WTC11 (cell line): Measurements from ENCODE around the gene TFF2.

Experiments
- CREB1 ChIP-seq: sonication (generic); formaldehyde crosslinking; IDR thresholded peaks from 2 replicates; pipeline ENCODE4 v1.8.0; 2023; ENCODE audit warnings: mild to moderate bottlenecking, missing genetic modification reagents
- CREM ChIP-seq: sonication (generic); formaldehyde crosslinking; IDR thresholded peaks from 2 replicates; pipeline ENCODE4 v1.8.1; 2022; ENCODE audit warnings: mild to moderate bottlenecking, missing genetic modification reagents, moderate library complexity
- ETV6 ChIP-seq: sonication (generic); formaldehyde crosslinking; IDR thresholded peaks from 2 replicates; pipeline ENCODE4 v1.8.1; 2022; ENCODE audit warnings: mild to moderate bottlenecking, missing genetic modification reagents
- NFYB ChIP-seq: sonication (generic); formaldehyde crosslinking; conservative IDR thresholded peaks from 2 replicates; pipeline ENCODE4 v1.8.0; 2022; ENCODE audit warnings: low read depth, missing genetic modification reagents
- TEAD1 ChIP-seq: sonication (generic); formaldehyde crosslinking; IDR thresholded peaks from 2 replicates; pipeline ENCODE4 v1.8.0; 2022; ENCODE audit warnings: mild to moderate bottlenecking, missing genetic modification reagents
- ZNF671 ChIP-seq: fragments of 250-450 bp; sonication (Bioruptor Pico); IDR thresholded peaks from 2 replicates; pipeline ENCODE4 v1.8.0; 2021; ENCODE audit warnings: mild to moderate bottlenecking
- TF ChIP-seq, protein P1 (sequence below): fragments of 200-600 bp; IDR thresholded peaks from 2 replicates; pipeline ENCODE4 v1.8.0; 2022; ENCODE audit warnings: antibody characterized with exemption
- TF ChIP-seq, protein P2 (sequence below): sonication (generic); formaldehyde crosslinking; IDR thresholded peaks from 2 replicates; pipeline ENCODE4 v1.8.1; 2023; ENCODE audit warnings: mild to moderate bottlenecking, missing genetic modification reagents, moderate library complexity
- TF ChIP-seq, protein P3 (sequence below): sonication (generic); formaldehyde crosslinking; IDR thresholded peaks from 2 replicates; pipeline ENCODE4 v1.8.1; 2022; ENCODE audit warnings: low read depth, missing genetic modification reagents, borderline replicate concordance
- TF ChIP-seq, protein P4 (sequence below): sonication (generic); formaldehyde crosslinking; IDR thresholded peaks from 2 replicates; pipeline ENCODE4 v1.8.0; 2022; ENCODE audit warnings: mild to moderate bottlenecking, missing genetic modification reagents
- TF ChIP-seq, protein P5 (sequence below): sonication (generic); formaldehyde crosslinking; IDR thresholded peaks from 2 replicates; pipeline ENCODE4 v1.8.0; 2023; ENCODE audit warnings: missing genetic modification reagents
- TF ChIP-seq, protein P6 (sequence below): sonication (generic); formaldehyde crosslinking; IDR thresholded peaks from 2 replicates; pipeline ENCODE4 v1.8.0; 2023; ENCODE audit warnings: mild to moderate bottlenecking, missing genetic modification reagents
- TF ChIP-seq, protein P7 (sequence below): sonication (generic); formaldehyde crosslinking; conservative IDR thresholded peaks from 2 replicates; pipeline ENCODE4 v1.8.1; 2023; ENCODE audit warnings: mild to moderate bottlenecking, low read depth, missing genetic modification reagents, moderate library complexity

DNA sequence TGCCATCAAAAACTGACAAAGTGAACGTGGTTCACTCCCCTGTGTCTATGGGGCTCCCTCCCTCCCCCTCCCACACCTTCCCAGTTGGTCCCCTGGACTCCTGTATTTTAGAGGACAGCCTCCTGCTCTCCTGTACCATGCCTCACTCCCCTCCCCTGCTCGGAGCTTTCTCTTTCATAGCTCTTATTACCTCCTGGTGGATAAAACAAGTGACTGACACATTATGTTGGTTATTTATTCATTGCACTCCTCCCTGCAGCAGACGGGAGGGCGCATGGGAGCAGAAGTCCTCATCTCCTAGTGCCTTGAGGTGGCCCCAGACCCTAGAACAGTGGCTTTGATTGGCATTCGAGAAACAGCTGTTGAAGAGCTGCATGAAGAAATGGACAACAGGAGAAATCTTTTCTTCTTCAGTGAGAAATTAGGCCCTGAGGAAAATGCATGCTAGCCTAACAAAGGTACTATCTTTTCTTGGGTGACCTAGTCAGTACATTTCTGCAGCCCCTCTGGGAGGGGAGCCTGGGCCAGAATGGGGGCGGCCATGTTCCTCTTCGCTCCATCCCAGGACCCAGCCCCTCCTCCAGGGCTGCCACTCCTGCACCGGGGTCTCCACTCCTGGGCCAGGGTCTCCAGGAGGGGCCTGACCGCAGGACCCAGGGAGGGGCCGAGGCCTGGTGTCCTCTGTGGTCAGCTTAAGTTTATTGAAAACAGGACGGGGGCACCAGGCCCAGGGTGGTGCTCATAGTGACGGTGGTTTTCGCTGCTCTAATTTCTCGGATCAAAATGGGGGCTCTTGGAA, 16.8 kb upstream of the TFF2 start:
- TF ChIP-seq CREM (CRISPR knock-in tag) (no peak), NFYB (CRISPR knock-in tag) (no peak), ZNF671 (CRISPR knock-in tag) (no peak), CREB1 (no peak), ETV6 (no peak), TEAD1 (CRISPR knock-in tag) (no peak)
- TF ChIP-seq, protein P1, sequence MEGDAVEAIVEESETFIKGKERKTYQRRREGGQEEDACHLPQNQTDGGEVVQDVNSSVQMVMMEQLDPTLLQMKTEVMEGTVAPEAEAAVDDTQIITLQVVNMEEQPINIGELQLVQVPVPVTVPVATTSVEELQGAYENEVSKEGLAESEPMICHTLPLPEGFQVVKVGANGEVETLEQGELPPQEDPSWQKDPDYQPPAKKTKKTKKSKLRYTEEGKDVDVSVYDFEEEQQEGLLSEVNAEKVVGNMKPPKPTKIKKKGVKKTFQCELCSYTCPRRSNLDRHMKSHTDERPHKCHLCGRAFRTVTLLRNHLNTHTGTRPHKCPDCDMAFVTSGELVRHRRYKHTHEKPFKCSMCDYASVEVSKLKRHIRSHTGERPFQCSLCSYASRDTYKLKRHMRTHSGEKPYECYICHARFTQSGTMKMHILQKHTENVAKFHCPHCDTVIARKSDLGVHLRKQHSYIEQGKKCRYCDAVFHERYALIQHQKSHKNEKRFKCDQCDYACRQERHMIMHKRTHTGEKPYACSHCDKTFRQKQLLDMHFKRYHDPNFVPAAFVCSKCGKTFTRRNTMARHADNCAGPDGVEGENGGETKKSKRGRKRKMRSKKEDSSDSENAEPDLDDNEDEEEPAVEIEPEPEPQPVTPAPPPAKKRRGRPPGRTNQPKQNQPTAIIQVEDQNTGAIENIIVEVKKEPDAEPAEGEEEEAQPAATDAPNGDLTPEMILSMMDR = no peak
- TF ChIP-seq, protein P2, sequence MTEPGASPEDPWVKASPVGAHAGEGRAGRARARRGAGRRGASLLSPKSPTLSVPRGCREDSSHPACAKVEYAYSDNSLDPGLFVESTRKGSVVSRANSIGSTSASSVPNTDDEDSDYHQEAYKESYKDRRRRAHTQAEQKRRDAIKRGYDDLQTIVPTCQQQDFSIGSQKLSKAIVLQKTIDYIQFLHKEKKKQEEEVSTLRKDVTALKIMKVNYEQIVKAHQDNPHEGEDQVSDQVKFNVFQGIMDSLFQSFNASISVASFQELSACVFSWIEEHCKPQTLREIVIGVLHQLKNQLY (CRISPR knock-in tag) = no peak
- TF ChIP-seq, protein P3, sequence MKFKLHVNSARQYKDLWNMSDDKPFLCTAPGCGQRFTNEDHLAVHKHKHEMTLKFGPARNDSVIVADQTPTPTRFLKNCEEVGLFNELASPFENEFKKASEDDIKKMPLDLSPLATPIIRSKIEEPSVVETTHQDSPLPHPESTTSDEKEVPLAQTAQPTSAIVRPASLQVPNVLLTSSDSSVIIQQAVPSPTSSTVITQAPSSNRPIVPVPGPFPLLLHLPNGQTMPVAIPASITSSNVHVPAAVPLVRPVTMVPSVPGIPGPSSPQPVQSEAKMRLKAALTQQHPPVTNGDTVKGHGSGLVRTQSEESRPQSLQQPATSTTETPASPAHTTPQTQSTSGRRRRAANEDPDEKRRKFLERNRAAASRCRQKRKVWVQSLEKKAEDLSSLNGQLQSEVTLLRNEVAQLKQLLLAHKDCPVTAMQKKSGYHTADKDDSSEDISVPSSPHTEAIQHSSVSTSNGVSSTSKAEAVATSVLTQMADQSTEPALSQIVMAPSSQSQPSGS = no peak
- TF ChIP-seq, protein P4, sequence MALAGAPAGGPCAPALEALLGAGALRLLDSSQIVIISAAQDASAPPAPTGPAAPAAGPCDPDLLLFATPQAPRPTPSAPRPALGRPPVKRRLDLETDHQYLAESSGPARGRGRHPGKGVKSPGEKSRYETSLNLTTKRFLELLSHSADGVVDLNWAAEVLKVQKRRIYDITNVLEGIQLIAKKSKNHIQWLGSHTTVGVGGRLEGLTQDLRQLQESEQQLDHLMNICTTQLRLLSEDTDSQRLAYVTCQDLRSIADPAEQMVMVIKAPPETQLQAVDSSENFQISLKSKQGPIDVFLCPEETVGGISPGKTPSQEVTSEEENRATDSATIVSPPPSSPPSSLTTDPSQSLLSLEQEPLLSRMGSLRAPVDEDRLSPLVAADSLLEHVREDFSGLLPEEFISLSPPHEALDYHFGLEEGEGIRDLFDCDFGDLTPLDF (CRISPR knock-in tag) = no peak
- TF ChIP-seq, protein P5, sequence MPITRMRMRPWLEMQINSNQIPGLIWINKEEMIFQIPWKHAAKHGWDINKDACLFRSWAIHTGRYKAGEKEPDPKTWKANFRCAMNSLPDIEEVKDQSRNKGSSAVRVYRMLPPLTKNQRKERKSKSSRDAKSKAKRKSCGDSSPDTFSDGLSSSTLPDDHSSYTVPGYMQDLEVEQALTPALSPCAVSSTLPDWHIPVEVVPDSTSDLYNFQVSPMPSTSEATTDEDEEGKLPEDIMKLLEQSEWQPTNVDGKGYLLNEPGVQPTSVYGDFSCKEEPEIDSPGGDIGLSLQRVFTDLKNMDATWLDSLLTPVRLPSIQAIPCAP (CRISPR knock-in tag) = no peak
- TF ChIP-seq, protein P6, sequence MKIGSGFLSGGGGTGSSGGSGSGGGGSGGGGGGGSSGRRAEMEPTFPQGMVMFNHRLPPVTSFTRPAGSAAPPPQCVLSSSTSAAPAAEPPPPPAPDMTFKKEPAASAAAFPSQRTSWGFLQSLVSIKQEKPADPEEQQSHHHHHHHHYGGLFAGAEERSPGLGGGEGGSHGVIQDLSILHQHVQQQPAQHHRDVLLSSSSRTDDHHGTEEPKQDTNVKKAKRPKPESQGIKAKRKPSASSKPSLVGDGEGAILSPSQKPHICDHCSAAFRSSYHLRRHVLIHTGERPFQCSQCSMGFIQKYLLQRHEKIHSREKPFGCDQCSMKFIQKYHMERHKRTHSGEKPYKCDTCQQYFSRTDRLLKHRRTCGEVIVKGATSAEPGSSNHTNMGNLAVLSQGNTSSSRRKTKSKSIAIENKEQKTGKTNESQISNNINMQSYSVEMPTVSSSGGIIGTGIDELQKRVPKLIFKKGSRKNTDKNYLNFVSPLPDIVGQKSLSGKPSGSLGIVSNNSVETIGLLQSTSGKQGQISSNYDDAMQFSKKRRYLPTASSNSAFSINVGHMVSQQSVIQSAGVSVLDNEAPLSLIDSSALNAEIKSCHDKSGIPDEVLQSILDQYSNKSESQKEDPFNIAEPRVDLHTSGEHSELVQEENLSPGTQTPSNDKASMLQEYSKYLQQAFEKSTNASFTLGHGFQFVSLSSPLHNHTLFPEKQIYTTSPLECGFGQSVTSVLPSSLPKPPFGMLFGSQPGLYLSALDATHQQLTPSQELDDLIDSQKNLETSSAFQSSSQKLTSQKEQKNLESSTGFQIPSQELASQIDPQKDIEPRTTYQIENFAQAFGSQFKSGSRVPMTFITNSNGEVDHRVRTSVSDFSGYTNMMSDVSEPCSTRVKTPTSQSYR (CRISPR knock-in tag) = no peak
- TF ChIP-seq, protein P7, sequence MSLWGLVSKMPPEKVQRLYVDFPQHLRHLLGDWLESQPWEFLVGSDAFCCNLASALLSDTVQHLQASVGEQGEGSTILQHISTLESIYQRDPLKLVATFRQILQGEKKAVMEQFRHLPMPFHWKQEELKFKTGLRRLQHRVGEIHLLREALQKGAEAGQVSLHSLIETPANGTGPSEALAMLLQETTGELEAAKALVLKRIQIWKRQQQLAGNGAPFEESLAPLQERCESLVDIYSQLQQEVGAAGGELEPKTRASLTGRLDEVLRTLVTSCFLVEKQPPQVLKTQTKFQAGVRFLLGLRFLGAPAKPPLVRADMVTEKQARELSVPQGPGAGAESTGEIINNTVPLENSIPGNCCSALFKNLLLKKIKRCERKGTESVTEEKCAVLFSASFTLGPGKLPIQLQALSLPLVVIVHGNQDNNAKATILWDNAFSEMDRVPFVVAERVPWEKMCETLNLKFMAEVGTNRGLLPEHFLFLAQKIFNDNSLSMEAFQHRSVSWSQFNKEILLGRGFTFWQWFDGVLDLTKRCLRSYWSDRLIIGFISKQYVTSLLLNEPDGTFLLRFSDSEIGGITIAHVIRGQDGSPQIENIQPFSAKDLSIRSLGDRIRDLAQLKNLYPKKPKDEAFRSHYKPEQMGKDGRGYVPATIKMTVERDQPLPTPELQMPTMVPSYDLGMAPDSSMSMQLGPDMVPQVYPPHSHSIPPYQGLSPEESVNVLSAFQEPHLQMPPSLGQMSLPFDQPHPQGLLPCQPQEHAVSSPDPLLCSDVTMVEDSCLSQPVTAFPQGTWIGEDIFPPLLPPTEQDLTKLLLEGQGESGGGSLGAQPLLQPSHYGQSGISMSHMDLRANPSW (CRISPR knock-in tag) = no peak
